GF-D8 (cell line): Measurements from ENCODE around the gene MYMX.

Source experiments
- DNase-seq: peaks from one replicate; lab custom pipeline; 2025; lab: John Stamatoyannopoulos, UW

MYMX gene

DNA sequence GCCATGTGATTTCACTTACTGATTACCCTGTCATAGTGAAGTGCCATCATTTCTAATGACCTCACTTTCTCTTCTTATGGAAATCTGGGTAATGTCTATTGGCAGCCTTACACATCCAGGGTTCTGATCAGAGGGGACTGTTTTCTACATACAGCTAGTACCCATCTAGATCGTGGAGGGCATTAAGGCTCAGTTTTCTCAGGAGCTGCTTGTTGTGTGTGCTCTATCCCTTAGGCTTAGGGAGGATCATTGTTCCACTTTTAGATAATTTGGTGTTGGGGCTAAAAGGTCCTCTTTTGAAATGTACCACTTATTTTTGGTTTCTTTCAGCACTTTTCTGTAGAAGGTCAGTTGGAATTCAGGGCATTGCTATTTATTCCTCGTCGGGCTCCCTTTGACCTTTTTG, 34.0 kb downstream of the MYMX start:
- no peak for DNase-seq

DNA sequence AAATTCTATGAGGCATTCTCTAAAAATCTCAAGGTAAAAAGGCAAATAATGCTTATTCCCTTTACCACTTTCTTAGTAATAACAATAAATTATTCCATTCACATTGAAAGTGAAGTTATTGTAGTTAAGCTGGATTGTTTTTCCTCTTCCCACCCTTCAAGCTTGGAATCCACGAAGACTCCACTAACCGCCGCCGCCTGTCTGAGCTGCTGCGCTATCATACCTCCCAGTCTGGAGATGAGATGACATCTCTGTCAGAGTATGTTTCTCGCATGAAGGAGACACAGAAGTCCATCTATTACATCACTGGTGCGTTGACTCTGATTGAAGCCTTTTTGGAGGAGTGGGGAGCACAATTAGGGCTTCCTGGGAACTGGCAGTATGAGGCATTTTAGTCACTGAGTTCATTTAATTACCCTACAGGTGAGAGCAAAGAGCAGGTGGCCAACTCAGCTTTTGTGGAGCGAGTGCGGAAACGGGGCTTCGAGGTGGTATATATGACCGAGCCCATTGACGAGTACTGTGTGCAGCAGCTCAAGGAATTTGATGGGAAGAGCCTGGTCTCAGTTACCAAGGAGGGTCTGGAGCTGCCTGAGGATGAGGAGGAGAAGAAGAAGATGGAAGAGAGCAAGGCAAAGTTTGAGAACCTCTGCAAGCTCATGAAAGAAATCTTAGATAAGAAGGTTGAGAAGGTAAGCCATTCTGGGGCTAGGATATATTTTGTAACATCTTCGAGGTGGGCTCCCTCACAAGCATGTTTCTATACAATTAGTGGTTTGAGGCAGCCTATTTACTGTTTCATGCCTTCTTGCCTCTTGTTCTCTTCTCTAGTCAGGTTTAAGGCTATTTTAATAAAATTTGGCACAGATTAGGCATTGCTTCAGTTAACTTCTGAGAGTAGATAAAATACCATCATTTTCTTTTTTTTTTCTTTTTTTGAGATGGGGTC, 35.1 kb downstream of the MYMX start:
- DNase-seq, result no peak

DNA sequence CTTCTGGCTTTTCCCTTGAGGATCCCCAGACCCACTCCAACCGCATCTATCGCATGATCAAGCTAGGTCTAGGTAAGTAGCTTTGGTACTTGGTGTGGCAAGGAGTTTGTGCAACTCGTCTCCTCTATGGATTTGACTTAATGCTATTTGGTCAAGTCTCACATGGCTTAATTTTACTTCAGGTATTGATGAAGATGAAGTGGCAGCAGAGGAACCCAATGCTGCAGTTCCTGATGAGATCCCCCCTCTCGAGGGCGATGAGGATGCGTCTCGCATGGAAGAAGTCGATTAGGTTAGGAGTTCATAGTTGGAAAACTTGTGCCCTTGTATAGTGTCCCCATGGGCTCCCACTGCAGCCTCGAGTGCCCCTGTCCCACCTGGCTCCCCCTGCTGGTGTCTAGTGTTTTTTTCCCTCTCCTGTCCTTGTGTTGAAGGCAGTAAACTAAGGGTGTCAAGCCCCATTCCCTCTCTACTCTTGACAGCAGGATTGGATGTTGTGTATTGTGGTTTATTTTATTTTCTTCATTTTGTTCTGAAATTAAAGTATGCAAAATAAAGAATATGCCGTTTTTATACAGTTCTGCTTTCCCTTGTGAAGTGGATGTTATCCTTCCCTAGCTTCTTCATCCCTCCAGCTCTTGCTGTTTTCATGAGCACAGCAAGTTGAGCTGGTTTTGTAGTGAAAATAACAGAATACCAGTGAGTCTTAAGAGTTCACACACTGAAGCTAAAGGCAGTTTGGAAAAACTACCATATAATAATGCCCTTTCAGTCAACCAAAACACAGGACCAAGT, 36.8 kb downstream of the MYMX start:
- no peak for DNase-seq

DNA sequence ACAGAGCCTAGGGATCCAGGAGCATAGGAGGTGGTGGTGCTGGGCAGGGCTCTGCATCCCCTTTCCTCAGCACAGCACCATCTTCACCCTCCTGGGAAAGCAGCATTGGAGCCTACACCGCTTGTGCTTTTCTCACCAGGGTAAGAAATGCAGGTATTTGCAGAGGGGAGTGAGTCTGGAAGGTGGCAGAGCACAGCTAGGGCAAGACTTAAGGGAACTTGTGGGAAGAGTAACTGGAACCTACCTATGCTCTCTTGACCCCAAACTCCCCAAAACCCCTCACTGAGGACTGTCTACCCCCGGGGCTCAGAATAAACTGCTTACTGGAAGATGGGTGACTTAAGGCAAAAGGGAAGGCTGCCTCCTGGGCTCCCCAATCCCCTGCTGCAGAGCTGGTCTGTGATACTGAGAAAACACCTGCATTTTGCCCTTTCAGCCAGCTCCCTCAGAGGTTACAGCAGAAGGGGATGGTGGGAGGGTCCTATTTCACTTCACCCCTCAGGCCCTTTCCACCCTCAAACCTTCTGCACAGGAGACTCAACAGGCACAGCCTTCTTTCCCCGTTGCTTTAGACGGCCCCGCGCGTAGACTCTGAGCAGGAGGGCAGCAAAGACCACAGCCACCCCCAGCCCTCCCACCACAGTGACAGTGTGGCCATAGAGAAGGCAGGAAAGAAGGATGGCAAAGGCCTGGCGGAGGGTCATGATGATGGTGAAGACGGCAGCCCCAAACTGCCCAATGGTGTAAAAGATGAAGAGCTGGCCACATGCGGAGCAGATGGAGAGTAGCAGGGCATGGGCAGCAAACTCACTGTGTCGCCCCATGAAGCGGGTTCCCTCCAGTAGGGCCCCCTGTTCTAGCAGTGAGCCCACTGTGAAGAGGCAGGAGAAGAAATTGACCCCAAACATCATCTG, 37.7 kb downstream of the MYMX start:
- no peak for DNase-seq

DNA sequence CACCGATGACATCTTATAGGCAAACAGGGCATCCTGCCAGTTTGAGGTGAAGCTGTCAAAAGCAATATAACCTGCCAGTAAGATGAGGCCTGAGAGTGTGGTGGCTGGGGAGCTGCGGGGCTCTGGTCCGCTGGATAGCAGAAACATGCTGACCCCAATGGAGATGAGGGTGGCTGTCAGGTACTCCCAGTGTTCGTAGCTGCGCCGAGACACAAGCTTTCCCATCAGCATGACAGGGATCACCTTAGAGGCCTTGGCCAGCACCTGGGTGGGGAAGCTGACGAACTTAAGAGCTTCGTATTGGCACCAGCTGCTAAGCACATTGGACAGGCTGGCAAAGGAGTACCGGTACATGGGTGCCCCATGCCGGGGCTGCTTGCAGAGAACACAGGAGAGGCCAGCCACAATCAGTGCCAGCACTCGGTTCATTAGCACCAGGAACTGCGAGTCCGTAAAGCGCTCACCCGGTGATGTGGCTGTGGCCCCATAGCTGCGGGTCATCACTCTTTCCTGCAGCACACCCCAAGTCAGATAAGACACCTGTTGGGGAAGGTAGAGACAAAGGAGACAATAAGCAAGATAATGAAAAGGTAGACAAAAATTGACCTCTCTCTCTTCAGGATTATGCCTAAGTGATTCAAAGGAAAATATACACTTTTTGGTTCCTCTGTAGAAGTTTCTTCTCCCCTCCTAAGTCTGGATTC, 38.5 kb downstream of the MYMX start:
- no peak for DNase-seq

DNA sequence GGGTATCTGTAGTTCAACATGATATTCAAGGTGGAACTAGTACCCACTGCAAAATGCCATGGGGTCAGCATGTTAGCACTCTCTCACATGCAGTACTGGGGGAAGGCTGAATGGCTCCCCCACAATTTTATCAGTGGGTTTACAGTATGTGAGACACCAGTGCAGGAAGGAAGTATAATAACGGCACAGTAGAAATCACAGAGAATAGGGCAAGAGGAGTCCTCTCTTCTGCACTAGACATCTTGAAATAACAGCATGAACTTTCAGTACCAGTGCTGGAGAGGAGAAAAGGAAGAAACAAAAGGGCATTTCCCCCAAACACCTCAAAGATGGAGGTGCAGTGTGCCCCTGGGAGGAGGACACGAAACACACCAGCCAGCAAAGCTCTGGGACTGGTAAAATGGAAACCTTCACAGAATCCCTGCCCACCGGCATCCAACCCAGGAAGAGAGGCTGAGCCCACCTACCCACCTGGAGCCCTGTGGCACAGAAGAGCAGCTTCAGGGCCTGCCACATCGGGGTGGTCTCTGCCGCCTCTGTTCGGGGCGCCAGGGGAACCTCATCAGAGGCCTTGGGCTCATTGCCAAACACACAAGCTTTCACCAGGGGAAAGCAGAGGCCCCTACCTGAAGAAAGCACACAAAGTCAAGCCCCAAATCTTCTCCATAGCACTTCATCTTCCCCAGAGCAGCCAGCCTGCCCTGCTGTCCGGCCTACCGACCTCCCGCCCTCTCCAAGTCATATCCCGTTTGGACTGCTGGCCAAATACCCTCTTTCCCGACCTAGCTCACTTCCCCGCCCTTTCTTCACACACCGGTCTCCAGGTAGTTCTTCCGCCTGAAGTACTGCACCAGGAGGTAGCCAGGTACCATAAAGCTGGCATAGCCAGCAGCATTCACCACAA, 39.4 kb downstream of the MYMX start:
- no peak for DNase-seq

DNA sequence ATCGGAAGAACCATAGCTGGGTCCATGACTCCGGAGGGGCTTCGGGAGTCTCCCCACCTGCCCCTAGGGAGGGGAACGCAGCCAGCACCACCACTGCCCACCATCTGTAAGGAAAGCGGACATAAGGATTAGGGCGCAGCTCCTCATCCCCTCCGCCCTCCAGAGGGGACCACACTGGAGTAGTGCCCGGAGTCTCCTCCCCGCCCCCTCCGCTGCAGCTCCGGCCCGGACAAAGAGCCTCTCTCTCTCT, 40.0 kb downstream of the MYMX start:
- DNase-seq, result no peak

DNA sequence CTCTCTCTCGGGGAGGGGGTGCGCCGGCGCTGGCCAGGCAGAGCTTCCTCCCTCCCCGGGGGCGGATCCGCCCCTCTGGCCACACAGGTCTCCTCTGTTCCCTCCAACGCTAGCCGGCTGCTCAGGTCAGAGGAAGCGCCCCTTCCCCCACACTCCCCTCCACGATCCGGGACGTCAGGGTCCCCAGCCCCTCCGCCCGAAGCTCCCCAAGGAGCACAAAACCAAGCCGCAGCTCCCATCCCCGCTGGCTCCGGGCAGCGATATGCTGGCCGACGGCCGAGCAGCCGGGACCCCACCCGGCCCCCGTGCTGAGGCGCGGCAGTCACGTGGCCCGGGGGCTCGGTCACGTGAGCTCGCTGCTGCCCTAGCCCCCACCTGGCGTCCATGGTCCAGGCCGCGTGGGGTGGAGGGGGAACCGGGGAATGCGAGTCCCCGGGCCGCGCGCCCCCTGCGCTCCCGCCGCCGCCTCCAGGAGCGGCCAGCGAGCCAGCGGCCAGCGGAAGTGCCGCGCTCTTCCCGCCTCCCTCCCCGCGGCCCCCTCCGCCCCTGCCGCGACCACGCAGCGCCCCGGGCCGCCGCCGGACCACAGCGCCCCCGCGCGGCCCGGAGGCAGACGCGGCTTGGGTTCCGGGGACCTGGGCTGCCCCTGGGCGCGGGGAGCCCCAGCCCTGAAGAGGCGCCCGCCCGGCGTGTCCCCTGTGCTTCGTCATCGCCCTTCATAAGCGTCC, 40.5 kb downstream of the MYMX start, which contains the start of gene SLC35B2:
Gene SLC35B2, minus strand, starts transcription at position 504 of the 728 bp plus-strand sequence. Its CDS starts 118 bp downstream, at position 386.
- no peak for DNase-seq

DNA sequence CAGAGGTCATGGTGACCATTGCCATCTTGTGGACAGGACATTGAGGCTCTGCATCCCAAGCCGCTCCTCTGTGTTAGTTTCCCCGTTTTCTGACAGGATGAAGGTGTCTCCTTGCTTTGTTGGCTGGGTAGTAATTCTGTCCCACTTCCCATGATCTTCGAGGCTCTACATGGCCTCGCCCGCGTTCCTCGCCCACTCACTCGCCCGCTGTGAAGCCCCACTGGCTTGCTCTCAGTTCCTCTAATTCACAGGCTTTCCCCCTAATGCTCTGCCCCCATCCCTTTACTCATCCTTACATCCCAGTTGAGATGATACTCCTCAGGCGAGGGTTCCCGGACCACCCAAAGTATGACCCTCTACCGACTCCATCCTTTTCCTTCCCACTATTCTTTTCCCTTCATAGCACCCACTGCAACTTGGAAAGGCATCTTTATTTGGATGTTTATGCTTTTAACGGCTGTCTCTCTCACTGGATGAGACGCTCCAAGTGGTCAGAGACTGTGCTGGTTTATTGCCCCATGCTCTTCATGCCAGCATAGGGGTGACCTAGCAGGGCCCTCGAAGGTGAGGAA, 41.1 kb downstream of the MYMX start:
- no peak for DNase-seq

DNA sequence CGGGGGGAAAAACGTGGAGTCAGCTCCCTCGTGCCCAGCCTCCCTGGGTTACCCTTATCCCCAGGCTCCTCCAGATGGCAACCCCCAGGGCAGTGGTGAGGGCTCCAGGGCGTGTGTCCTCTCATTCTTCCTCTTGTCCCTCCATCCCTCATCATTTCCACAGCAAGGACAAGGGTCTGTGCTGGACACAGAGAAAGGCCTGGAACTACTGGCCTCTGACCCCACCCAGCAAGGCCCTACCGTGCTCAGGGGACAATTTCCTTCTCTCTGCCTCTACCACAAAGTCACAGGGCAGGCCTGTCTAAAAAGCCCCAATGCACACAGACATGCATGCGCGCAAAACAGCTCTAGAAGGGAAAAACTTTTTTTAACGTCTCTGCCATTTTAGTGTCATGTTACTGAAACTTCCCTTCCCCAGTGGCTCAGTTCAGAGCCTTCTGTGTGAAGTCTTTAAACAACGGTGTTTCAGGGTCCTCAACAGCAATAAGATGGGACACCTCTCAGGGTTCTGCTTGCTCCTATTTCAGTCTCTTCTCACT, 41.7 kb downstream of the MYMX start:
- DNase-seq, result no peak

DNA sequence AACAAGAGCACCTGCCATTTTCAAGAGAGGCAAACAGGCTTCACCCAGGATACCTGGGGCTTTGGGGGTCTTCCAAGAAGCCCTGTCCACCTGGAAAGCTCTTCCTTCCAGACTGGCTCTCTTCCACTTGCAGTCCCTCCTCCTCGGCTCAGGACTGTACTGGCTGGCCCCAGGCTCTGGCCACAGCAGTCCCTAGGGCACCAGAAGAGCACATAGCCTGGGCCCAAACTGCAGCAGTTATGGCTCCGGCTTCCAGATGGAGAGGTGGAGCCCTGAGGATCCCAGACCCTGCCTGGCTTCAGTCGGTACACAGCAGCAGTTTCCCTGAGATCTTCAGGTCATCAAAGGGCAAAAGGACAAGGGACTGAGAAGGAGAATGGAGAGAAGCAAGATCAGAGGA, 42.2 kb downstream of the MYMX start:
- no peak for DNase-seq

DNA sequence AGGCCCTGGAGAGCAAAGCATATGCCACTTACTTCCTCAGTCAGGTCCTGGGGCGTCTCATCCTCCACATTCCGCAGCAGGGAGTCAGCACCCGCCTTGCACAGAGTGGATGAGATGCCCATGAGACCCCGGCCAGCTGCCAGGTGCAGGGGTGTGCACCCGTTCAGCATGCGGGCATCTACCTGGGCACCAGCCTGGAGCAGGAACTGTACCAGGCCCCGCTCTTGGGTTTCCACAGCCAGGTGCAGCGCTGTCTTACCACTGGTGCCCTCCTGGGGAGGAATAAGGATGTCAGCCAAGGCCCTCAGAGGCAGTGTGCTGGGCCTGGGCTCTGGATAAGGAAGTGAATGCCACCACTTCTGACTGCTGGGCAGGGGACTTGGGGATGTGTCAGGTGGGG, 43.3 kb downstream of the MYMX start:
- DNase-seq, result no peak

DNA sequence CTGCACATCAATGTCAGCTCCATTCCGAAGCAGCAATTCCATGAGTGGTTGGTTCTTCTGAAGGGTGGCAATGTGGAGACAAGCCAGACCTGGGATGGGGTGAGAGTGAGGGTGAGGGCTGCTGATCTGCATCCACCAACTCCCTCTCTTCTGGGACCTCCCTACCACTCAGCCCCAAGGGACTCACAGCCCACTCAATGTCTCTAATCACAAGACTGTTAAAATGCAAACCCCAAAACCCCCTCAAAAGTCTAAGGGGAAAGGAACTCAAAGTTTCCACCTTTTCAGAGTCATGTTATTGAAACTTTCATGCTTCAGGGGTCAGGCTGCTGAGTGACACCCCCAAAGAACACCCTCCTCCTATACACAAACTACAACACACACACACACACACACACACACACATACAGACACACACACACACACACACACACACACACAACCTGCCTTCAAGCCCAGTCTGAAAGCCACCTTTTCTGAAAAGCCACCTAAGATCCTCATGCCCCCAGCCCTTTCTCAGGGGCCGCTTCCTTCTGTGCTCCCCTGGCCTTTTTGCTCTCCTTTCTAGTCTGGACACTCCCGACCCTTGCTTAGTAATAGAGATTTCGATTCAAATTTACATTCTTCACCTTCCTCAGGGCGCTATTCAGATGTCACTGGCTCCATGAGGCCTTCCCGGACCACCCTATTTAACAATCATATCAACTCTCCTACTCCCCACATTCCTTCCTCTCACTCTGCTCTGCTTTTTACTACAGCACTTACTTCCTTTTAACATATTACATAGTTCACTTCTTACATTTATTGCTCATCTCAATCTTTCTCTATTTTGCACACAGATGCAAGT, 43.9 kb downstream of the MYMX start:
- DNase-seq, result no peak

DNA sequence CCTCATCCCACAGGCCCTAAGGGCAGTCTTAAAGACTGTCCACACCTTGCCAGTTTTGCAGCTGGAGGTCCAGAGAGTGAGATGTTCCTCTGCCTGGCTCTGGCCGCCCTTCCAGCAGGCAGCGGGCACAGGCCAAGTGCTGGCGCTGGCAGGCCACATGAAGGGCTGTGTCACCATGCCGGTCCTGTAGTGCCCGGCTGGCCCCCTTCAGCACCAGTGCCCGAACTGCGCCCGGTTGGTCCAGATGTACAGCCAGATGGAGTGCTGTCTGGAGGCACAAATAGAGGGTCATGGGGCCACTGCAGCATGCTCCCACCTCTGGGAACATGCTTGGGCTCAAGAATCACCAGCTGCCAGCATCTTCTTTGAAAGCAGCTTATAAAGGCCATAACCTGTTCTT, 44.9 kb downstream of the MYMX start:
- no peak for DNase-seq

DNA sequence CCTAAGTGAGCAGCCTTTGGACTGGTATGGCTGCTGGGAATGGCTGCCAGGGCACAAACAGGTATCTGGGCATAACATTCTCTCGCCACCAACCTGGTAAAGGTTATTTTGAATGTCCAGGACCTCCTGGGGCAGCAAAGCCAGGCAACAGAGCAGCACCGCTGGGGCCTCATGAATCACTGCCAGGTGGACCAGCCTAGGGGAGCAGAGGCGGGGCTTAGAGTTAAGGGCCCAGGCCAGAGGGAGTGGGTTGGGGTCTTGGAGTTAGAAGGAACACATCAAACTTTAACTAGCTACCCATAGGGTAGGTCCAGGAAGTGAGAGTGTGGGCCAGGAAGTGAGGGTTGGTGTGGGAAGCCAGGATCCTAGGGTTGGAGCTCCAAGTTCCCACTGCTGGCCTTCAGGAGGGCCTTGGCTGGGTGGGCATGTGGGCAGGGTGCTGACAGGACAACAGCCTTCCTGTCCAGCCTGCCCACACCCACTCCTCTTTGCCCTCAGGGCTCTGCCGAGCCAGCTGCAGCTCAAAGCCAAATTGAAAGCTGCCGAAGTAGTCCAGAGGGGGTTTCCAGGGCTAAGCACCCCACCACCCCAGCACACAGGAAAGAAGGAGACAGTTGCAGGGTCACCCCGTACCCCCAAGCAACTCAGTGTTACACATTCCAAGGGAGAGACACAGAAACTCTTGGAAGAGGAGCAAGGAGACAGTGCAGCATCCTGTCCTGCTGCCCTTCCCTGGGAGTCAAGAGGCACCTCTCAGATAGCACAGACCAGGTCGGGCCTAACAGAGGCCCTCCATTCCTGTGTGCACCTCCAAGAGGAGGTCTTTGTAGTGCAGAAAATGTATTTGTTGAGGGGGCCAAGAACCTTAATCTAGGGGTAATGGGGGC, 46.0 kb downstream of the MYMX start:
- DNase-seq, result no peak

DNA sequence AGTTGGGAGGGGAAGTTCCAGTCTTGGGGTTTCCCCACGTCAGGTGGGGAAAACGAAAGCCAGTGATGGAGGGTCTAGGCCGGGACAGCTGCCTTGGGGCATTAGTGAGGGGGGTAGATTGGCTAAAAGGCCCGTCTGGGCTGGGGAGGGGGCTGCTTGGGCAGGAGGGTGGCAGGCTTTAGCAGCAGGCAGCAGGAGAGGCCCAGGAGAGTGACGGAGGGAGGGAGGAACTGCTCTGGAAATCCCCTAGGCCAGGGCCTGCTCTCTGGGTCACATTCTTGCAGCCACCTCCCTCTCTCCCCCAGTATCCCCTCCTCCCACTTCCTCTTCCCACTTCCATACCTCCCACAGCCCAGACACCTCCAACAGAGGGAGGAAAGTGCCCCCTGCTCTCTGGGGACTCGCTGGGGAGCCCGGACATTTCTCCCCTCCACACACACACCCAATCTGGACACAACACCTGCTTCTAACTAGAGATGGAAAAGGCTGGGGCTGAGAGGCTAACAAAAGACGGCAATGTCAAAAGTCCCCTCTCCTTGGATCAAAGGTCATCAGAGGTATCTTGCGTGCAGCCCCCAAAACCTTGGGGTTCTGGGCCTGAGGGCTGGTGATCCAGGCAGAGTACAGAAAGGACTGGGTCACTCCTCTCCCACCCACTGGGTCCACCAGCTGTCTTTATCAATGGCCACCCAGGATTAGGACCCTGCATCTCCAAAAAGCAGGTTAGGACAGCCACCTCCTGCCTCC, 46.8 kb downstream of the MYMX start:
- no peak for DNase-seq
